Measurements from ENCODE around the gene C4B. TPM values are rescaled to one million over a fixed set of nuclear protein-coding genes. Genes with fewer than 3 reads are reported as not detected.
A peak's percentile ranks its signal among the peaks of the same experiment; 100 is the strongest.

C4B gene
- total RNA-seq, 1 experiment from 2014 or later: 2.6 TPM

DNA sequence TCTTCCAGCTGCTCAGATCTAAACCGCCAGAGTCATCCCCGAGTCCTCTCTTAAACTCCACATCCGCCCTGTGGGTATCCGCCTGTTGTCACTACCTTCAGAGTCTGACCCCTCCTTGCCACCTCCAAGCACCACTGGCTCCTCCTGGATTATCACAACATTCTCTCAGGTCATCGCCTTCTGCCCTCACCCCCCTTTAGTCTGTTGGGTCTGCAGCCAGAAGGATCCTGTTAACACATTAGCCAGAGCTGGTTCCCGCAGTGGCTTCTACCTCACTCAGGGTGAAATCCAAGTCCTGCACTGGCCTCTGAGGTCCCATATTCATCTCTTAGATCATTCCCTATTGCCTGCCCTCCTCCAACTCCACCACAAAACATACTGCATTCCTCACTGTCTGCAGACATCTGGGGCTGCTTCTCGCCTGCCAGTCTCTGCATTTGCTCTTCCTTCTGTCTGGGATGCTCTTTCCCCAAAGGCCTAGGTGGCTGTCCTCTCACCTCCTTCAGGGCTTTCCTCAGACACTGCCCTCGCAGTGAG, 60.5 kb downstream of the C4B start:
- H3K27ac ChIP-seq (ENCODE audit: low read length): no peak overlapping the region
- no peaks in the 10 kb centered on the region for H3K79me2 ChIP-seq (ENCODE audit: low read length)
- no peak overlapping the region for H3K4me2 ChIP-seq (ENCODE audit: low read length)
- H4K20me1 ChIP-seq (ENCODE audit: low read length): no peaks in the 10 kb centered on the region
- intact Hi-C loops (cut with micrococcal nuclease): no loop called here
- no peak overlapping the region for H3K4me3 ChIP-seq (ENCODE audit: low read length)
- H3F3A ChIP-seq (ENCODE audit: low read length, unreplicated experiment): no peaks in the 10 kb centered on the region
- no peak for DNase-seq
- ATAC-seq: no peak
- H3K9me2 ChIP-seq (replicated peaks; ENCODE audit: low read length): no peaks in the 10 kb centered on the region
- peaks cover 8% of the 10 kb centered on the region for H3K4me1 ChIP-seq (ENCODE audit: insufficient read depth, low read length)
- no peak overlapping the region for H2AFZ ChIP-seq (ENCODE audit: low read length)
- no TSS peak for BruUV-seq (replicated peaks)
- ChIA-PET POLR2A (ENCODE audit: unreplicated experiment) (interaction anchor here (0.6 kb wide), 1 partner anchor 12 kb away, joined by 3 read pairs; no protein-coding TSS in a partner anchor), CTCF (no interaction called here)
- no peaks in the 10 kb centered on the region for H3K36me3 ChIP-seq (ENCODE audit: low read depth, low read length)
- TF ChIP-seq EZH2phosphoT487 (IDR thresholded peaks at IDR 0.05; ENCODE audit: borderline replicate concordance, low read length) (no peak), CTCF (conservative IDR thresholded peaks at IDR 0.05; ENCODE audit: low read depth, low read length) (no peak), EZH2 (IDR thresholded peaks at IDR 0.05; ENCODE audit: low read length, unreplicated experiment) (no peak)
- H3K27me3 ChIP-seq (ENCODE audit: low read length): no peaks in the 10 kb centered on the region
- no peak overlapping the region for H3K9ac ChIP-seq (ENCODE audit: low read length)
- H3K9me3 ChIP-seq (ENCODE audit: low read length): no peaks in the 10 kb centered on the region

GRCh38 chr6:32075781-32076180, 61.2 kb downstream of the C4B start:
- Histone ChIP-seq H2AFZ (ENCODE audit: low read length) (no peak overlapping the region), H3K79me2 (ENCODE audit: low read length) (no peaks in the 10 kb centered on the region), H3F3A (ENCODE audit: low read length, unreplicated experiment) (no peaks in the 10 kb centered on the region), H3K9me3 (ENCODE audit: low read length) (no peaks in the 10 kb centered on the region), H3K9me2 (replicated peaks; ENCODE audit: low read length) (no peaks in the 10 kb centered on the region), H3K4me1 (ENCODE audit: insufficient read depth, low read length) (peaks cover 13% of the 10 kb centered on the region), H3K9ac (ENCODE audit: low read length) (no peak overlapping the region), H3K36me3 (ENCODE audit: low read depth, low read length) (no peaks in the 10 kb centered on the region), H3K27me3 (ENCODE audit: low read length) (no peaks in the 10 kb centered on the region), H3K27ac (ENCODE audit: low read length) (no peak overlapping the region), H4K20me1 (ENCODE audit: low read length) (no peaks in the 10 kb centered on the region), H3K4me3 (ENCODE audit: low read length) (no peak overlapping the region), H3K4me2 (ENCODE audit: low read length) (no peak overlapping the region)
- intact Hi-C loops (cut with micrococcal nuclease): no loop called here
- DNase-seq: peak; percentile 14
- ATAC-seq: no peak
- BruUV-seq (replicated peaks): no TSS peak
- ChIA-PET POLR2A (ENCODE audit: unreplicated experiment) (no interaction called here), CTCF (no interaction called here)
- TF ChIP-seq EZH2phosphoT487 (IDR thresholded peaks at IDR 0.05; ENCODE audit: borderline replicate concordance, low read length) (no peak), EZH2 (IDR thresholded peaks at IDR 0.05; ENCODE audit: low read length, unreplicated experiment) (no peak), CTCF (conservative IDR thresholded peaks at IDR 0.05; ENCODE audit: low read depth, low read length) (no peak)

DNA sequence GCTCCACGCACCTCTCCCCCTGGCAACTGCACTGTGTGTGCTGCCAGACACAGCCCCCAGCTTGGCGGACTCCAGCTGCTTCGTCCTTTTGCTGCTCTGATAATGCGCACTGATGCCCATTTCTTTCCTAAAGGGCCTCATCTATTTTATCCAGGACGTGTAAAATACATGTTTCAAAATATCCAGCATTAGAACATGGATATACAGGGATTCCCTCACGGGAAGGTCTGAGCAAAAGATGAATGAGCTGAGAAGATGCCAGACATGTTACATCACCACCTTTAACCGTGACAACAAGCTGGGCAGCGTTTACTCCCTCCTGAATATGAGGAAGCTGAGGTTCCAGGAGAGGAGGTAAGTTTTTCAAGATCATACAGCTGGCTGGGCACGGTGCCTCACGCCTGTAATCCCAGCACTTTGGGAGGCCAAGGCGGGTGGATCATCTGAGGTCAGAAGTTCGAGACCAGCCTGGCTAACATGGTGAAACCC, 61.8 kb downstream of the C4B start:
- Histone ChIP-seq H3K9ac (ENCODE audit: low read length) (no peak overlapping the region), H3K27me3 (ENCODE audit: low read length) (no peaks in the 10 kb centered on the region), H3K9me2 (replicated peaks; ENCODE audit: low read length) (no peaks in the 10 kb centered on the region), H3K36me3 (ENCODE audit: low read depth, low read length) (no peaks in the 10 kb centered on the region), H3K4me2 (ENCODE audit: low read length) (no peak overlapping the region), H2AFZ (ENCODE audit: low read length) (no peak overlapping the region), H3K4me3 (ENCODE audit: low read length) (no peak overlapping the region), H3K4me1 (ENCODE audit: insufficient read depth, low read length) (peaks cover 18% of the 10 kb centered on the region), H4K20me1 (ENCODE audit: low read length) (no peaks in the 10 kb centered on the region), H3F3A (ENCODE audit: low read length, unreplicated experiment) (no peaks in the 10 kb centered on the region), H3K9me3 (ENCODE audit: low read length) (no peaks in the 10 kb centered on the region), H3K79me2 (ENCODE audit: low read length) (no peaks in the 10 kb centered on the region), H3K27ac (ENCODE audit: low read length) (no peak overlapping the region)
- ATAC-seq (peak; percentile 18), DNase-seq (peak; percentile 57)
- TF ChIP-seq CTCF (conservative IDR thresholded peaks at IDR 0.05; ENCODE audit: low read depth, low read length): no peak
- TF ChIP-seq EZH2 (IDR thresholded peaks at IDR 0.05; ENCODE audit: low read length, unreplicated experiment): no peak
- no TSS peak for BruUV-seq (replicated peaks)
- CTCF ChIA-PET: no interaction called here
- intact Hi-C loops (cut with micrococcal nuclease): no loop called here
- POLR2A ChIA-PET (ENCODE audit: unreplicated experiment): no interaction called here
